ENCODE measurements around the gene HSPA14. TPM values are rescaled to one million over a fixed set of nuclear protein-coding genes. Genes with fewer than 3 reads are reported as not detected.
A peak's percentile ranks its signal among the peaks of the same experiment; 100 is the strongest.

HSPA14 gene
- total RNA-seq, 2 donors from 2014 or later = 17.1 to 24.9 TPM

DNA sequence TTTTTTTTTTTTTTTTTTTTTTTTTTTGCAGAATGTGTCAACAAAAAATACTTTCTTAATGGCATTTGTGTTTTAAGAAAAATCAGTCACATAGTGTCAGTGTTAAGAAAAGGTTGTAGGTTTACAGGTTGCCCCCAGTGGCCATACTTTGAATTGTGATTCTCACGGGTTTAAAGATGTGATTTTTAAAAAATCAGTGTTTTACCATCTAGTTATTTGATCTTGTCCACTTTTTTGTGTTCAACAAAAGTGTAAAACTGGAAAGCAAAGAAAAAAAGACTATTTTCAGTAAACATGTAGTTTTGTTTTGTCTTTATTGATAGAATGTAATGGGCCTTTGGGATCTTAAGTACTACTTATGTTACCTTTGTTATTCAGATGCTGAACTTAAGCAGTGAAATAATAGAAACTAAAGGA lies 66.2 kb downstream of the HSPA14 start:
- H3K9me3 Mint-ChIP-seq = peaks cover 14% of the 10 kb centered on the region
- Histone ChIP-seq H3K9me3 (ENCODE audit: control insufficient read depth, low read length) (peaks cover 29% of the 10 kb centered on the region), H3K27me3 (ENCODE audit: control insufficient read depth, insufficient read depth, low read length, poor library complexity, severe bottlenecking) (no peaks in the 10 kb centered on the region), H3K9ac (ENCODE audit: extremely low read depth, low read length, poor library complexity, severe bottlenecking) (no peak overlapping the region), H3K27ac (ENCODE audit: low read depth, low read length) (no peak overlapping the region), H3K36me3 (ENCODE audit: control insufficient read depth, insufficient read depth, low read length) (peaks cover 95% of the 10 kb centered on the region), H3K4me3 (ENCODE audit: low read length) (no peak overlapping the region), H3K4me1 (ENCODE audit: control insufficient read depth, insufficient read depth, low read length) (no peaks in the 10 kb centered on the region)
- H3K4me1 Mint-ChIP-seq = no peaks in the 10 kb centered on the region
- H3K27me3 Mint-ChIP-seq (ENCODE audit: insufficient read depth) = no peaks in the 10 kb centered on the region
- peaks cover 82% of the 10 kb centered on the region for H3K36me3 Mint-ChIP-seq (ENCODE audit: low read depth)
- 78 to 80% methylated on average over 1 of the region's 1 CpG for WGBS, 2 experiments (ENCODE audit: insufficient coverage in 1 of 2, insufficient read length in 1 of 2)
- H3K4me3 Mint-ChIP-seq = no peak overlapping the region
- H3K27ac Mint-ChIP-seq = no peak overlapping the region
- TF ChIP-seq, protein P1, sequence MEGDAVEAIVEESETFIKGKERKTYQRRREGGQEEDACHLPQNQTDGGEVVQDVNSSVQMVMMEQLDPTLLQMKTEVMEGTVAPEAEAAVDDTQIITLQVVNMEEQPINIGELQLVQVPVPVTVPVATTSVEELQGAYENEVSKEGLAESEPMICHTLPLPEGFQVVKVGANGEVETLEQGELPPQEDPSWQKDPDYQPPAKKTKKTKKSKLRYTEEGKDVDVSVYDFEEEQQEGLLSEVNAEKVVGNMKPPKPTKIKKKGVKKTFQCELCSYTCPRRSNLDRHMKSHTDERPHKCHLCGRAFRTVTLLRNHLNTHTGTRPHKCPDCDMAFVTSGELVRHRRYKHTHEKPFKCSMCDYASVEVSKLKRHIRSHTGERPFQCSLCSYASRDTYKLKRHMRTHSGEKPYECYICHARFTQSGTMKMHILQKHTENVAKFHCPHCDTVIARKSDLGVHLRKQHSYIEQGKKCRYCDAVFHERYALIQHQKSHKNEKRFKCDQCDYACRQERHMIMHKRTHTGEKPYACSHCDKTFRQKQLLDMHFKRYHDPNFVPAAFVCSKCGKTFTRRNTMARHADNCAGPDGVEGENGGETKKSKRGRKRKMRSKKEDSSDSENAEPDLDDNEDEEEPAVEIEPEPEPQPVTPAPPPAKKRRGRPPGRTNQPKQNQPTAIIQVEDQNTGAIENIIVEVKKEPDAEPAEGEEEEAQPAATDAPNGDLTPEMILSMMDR (conservative IDR thresholded peaks at IDR 0.05) = peak; percentile 77
- no peak for DNase-seq

- H3K9me3 ChIP-seq (ENCODE audit: control insufficient read depth, low read length) = peaks cover 29% of the 10 kb centered on the region
- H3K4me3 Mint-ChIP-seq = no peak overlapping the region
- no peaks in the 10 kb centered on the region for H3K4me1 Mint-ChIP-seq
- no peak overlapping the region for H3K4me3 ChIP-seq (ENCODE audit: low read length)
- DNase-seq = no peak
- H3K27ac Mint-ChIP-seq = no peak overlapping the region
- H3K27me3 Mint-ChIP-seq (ENCODE audit: insufficient read depth) = no peaks in the 10 kb centered on the region
- no peak overlapping the region for H3K9ac ChIP-seq (ENCODE audit: extremely low read depth, low read length, poor library complexity, severe bottlenecking)
- peaks cover 14% of the 10 kb centered on the region for H3K9me3 Mint-ChIP-seq
- H3K36me3 ChIP-seq (ENCODE audit: control insufficient read depth, insufficient read depth, low read length) = peaks cover 93% of the 10 kb centered on the region
- TF ChIP-seq, protein P1 (conservative IDR thresholded peaks at IDR 0.05) = no peak
- H3K27me3 ChIP-seq (ENCODE audit: control insufficient read depth, insufficient read depth, low read length, poor library complexity, severe bottlenecking) = no peaks in the 10 kb centered on the region
- H3K4me1 ChIP-seq (ENCODE audit: control insufficient read depth, insufficient read depth, low read length) = no peaks in the 10 kb centered on the region
- no peak overlapping the region for H3K27ac ChIP-seq (ENCODE audit: low read depth, low read length)
- WGBS, 2 experiments (ENCODE audit: insufficient coverage in 1 of 2, insufficient read length in 1 of 2) = 97 to 100% methylated on average over 2 of the region's 2 CpGs
- H3K36me3 Mint-ChIP-seq (ENCODE audit: low read depth) = peaks cover 81% of the 10 kb centered on the region
These were observed 66.8 kb downstream of the HSPA14 start for GRCh38 chr10:14904864-14905263.

GRCh38 chr10:14905890-14906289 lies 67.8 kb downstream of the HSPA14 start:
- no peaks in the 10 kb centered on the region for H3K27me3 Mint-ChIP-seq (ENCODE audit: insufficient read depth)
- H3K4me3 ChIP-seq (ENCODE audit: low read length) = no peak overlapping the region
- H3K4me3 Mint-ChIP-seq = no peak overlapping the region
- H3K4me1 ChIP-seq (ENCODE audit: control insufficient read depth, insufficient read depth, low read length) = no peaks in the 10 kb centered on the region
- no peaks in the 10 kb centered on the region for H3K27me3 ChIP-seq (ENCODE audit: control insufficient read depth, insufficient read depth, low read length, poor library complexity, severe bottlenecking)
- peaks cover 14% of the 10 kb centered on the region for H3K9me3 Mint-ChIP-seq
- no peaks in the 10 kb centered on the region for H3K4me1 Mint-ChIP-seq
- no peak overlapping the region for H3K27ac Mint-ChIP-seq
- 86 to 92% methylated on average over 2 of the region's 2 CpGs for WGBS, 2 experiments (ENCODE audit: insufficient coverage in 1 of 2, insufficient read length in 1 of 2)
- H3K36me3 ChIP-seq (ENCODE audit: control insufficient read depth, insufficient read depth, low read length) = peaks cover 93% of the 10 kb centered on the region
- no peak overlapping the region for H3K9ac ChIP-seq (ENCODE audit: extremely low read depth, low read length, poor library complexity, severe bottlenecking)
- no peak for DNase-seq
- TF ChIP-seq, protein P1 (conservative IDR thresholded peaks at IDR 0.05) = no peak
- H3K27ac ChIP-seq (ENCODE audit: low read depth, low read length) = no peak overlapping the region
- H3K9me3 ChIP-seq (ENCODE audit: control insufficient read depth, low read length) = peaks cover 29% of the 10 kb centered on the region
- H3K36me3 Mint-ChIP-seq (ENCODE audit: low read depth) = peaks cover 82% of the 10 kb centered on the region
